Measurements from ENCODE around the gene NUDT3.

The NUDT3 gene

DNA sequence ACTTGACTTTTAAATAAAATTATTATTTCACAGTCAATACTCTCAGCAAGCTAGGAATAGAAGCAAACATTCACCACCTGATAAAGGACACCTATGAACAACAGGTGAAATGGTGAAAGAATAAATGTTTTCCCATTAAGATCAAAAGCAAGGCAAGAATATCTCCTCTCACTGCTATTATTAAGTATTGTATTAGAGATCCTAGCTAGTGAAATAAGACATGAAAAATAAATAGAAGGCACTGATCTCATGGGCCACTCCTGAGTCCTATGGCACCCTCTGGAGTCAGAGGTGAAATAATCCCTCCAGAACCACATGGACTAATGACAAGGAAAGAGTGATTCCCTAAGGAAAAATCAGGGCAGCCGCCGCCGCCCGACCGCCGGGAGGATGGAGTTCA lies 4.0 kb upstream of the NUDT3 start:
- no peak for FAIRE-seq
- DNase-seq (ENCODE audit: insufficient read length, low spot score) = no peak
- no peak for TF ChIP-seq TAF1 (IDR thresholded peaks at IDR 0.05; ENCODE audit: low read depth, low read length)
- TF ChIP-seq PAX5 (IDR thresholded peaks at IDR 0.05; ENCODE audit: insufficient read depth, low read length, severe bottlenecking) = no peak
- no peak for TF ChIP-seq POLR2A (IDR thresholded peaks at IDR 0.05; ENCODE audit: low read depth, low read length)
- no peak for TF ChIP-seq SPI1 (IDR thresholded peaks at IDR 0.05; ENCODE audit: low read depth, low read length)
- no peak for TF ChIP-seq POU2F2 (IDR thresholded peaks at IDR 0.05; ENCODE audit: low read depth, low read length)
- no peak for TF ChIP-seq POLR2AphosphoS5 (IDR thresholded peaks at IDR 0.05; ENCODE audit: low read depth, low read length)

DNA sequence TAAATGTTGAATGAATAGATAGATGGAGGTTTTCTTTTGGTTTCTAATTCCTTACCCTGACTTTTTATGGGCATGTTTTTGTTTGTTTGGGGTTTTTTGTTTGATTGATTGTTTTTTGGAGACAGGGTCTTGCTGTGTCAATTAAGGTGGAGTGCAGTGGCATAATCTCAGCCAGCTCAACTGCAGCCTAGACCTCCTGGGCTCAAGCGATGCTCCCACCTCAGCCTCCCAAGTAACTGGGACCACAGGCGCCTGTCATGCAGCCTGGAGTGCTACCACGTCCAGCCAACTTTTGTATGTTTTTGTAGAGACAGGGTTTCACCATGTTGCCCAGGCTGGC lies 1.5 kb upstream of the NUDT3 start:
- DNase-seq (ENCODE audit: insufficient read length, low spot score) = no peak
- FAIRE-seq = no peak
- no peak for TF ChIP-seq SPI1 (IDR thresholded peaks at IDR 0.05; ENCODE audit: low read depth, low read length)
- no peak for TF ChIP-seq TAF1 (IDR thresholded peaks at IDR 0.05; ENCODE audit: low read depth, low read length)

DNA sequence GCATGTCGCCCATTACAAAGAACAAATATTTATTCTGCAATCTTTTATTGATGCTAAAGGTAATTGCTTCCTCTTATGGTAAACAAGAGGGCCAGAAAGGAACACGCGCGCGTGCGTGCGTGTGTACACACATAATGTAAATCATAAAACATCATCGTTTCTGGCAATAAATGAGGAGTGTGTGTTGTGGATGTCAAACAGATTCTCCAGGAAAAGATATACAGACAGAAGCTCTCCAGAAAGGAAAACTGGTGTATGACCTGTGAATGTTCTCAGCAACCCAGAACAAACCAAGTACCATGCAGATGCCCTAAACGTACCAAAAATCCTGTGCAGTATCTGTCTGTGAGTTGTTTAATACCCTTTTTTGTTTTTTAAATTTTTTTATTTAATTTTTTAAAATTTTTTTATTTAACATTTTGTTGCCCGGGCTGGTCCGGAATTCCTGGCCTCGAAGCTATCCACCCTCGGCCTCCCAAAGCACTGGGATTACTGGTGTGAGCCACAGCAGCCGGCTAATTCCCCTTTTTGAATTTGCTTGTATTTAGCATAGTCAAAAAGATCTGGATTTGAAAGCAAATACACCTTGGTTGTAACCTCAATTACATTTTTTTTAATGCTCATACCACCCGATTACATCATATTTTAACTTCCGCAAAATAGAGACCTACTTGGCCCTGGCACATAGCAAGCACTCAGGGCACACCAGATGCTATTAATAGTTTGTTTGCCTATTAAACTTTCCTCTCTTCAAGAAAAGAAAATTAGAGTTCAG lies 909 bp upstream of the NUDT3 start:
- no peak for DNase-seq (ENCODE audit: insufficient read length, low spot score)

DNA sequence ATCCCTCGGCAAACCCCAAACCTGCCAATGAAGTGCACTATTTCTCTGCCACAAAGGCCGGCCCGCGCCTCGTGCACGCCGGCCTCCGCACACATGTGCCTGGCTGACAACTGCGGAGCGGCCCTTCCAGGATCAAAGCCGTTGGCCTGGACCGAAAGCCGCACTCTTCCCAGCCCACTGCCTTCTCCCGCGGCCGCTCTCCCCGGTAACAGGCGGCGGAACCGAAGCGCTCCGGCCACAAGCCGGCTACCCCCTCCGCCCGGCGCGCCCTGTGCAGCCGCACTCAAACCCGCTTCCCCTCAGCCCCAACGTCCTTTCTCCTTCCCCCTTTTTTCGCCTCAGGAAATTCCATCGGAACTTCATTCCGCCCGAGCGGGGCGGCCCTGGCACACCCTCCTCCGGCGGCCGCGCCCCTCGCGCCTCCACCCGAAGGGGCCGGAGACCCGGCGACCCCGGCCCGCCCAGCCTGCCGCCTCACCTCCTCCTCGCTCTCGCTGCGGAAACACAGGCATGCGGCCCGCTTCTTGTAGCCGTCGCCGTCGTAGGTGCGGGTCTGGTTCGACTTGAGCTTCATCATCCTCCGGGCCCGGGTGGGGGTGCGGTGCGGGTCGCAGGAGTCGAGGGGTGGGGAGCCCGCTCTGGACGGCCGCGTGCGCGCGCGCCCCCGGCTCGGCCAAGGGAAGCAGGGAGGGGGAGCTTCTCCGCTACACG lies 528 bp downstream of the NUDT3 start:
- DNase-seq (ENCODE audit: insufficient read length, low spot score) (peak; percentile 30), FAIRE-seq (peak; percentile 54)
- no peak for TF ChIP-seq PAX5 (IDR thresholded peaks at IDR 0.05; ENCODE audit: insufficient read depth, low read length, severe bottlenecking)
- 0 out of 2 replicates have a peak, but pooled peaks have one; percentile 24 for TF ChIP-seq POLR2A (IDR thresholded peaks at IDR 0.05; ENCODE audit: low read depth, low read length)
- no peak; the same call in 1 of the 2 replicates for TF ChIP-seq POLR2AphosphoS5 (IDR thresholded peaks at IDR 0.05; ENCODE audit: low read depth, low read length)
- 0 out of 2 replicates have a peak, but pooled peaks have one; percentile 21 for TF ChIP-seq TAF1 (IDR thresholded peaks at IDR 0.05; ENCODE audit: low read depth, low read length)
- no peak for TF ChIP-seq POU2F2 (IDR thresholded peaks at IDR 0.05; ENCODE audit: low read depth, low read length)
- TF ChIP-seq SPI1 (IDR thresholded peaks at IDR 0.05; ENCODE audit: low read depth, low read length) = no peak

More for the DNA sequence above, 909 bp upstream of the NUDT3 start:
- no peak for FAIRE-seq
- TF ChIP-seq TAF1 (IDR thresholded peaks at IDR 0.05; ENCODE audit: low read depth, low read length) (no peak), POLR2A (IDR thresholded peaks at IDR 0.05; ENCODE audit: low read depth, low read length) (no peak), POLR2AphosphoS5 (IDR thresholded peaks at IDR 0.05; ENCODE audit: low read depth, low read length) (no peak), SPI1 (IDR thresholded peaks at IDR 0.05; ENCODE audit: low read depth, low read length) (no peak), PAX5 (IDR thresholded peaks at IDR 0.05; ENCODE audit: insufficient read depth, low read length, severe bottlenecking) (no peak), POU2F2 (IDR thresholded peaks at IDR 0.05; ENCODE audit: low read depth, low read length) (no peak)

DNA sequence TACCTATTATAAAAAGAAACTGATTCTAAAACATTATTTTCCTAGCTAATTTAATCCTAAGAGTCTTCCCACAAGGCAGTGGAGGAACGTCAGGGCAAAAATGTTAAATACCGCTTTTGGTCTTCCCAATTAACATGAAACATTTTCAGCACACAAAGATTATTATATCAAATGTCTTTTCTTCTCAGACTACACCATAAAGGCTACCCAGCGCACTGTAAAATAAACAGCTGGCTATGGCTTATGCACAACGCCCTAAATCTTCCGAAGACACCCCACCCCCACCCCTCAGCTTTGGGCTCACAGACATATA lies 1.0 kb downstream of the NUDT3 start:
- FAIRE-seq = no peak
- no peak for DNase-seq (ENCODE audit: insufficient read length, low spot score)
- TF ChIP-seq POLR2A (IDR thresholded peaks at IDR 0.05; ENCODE audit: low read depth, low read length) (no peak), POLR2AphosphoS5 (IDR thresholded peaks at IDR 0.05; ENCODE audit: low read depth, low read length) (no peak), PAX5 (IDR thresholded peaks at IDR 0.05; ENCODE audit: insufficient read depth, low read length, severe bottlenecking) (no peak), SPI1 (IDR thresholded peaks at IDR 0.05; ENCODE audit: low read depth, low read length) (no peak), POU2F2 (IDR thresholded peaks at IDR 0.05; ENCODE audit: low read depth, low read length) (no peak), TAF1 (IDR thresholded peaks at IDR 0.05; ENCODE audit: low read depth, low read length) (no peak)

DNA sequence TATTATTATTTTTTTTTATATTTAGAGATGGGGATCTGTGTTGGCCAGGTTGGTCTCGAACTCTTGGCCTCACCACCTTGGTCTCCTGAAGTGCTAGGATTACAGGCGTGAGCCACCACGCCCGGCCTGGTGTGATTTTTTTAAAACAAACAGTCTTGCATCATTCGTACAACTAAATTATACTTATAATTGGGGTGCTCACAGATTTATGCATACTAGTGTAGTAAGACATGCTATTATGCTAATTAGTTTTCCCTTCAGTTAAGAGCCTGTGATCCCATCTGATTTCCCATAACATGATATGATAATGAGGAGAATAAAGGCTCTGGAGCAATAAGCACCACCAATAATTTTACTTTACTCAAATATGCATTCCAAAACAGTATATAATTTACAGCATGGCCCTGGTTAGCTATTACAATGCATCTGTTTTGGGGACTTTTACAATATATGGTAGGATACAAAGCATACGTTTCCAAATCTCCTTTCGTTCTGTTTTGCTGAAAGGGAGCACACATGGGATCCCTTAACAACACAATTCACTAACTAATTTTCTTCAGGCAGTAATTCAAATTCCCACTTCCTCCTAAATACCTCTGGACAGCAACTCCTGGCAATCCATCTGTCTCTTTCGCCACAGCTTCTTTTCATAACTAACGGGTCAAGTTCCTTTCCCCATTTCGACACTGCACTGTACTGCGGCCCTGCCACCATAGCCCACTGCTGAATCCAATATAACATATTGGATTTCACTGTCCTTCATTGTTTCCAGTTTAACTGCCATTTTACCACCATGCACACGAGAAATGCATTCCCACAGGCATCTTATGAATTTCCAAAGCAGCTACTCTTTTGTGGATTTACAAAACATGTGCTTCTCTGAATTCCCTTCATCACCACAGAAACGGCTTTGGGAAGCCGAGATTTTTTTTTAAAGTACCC lies 1.7 kb downstream of the NUDT3 start:
- TF ChIP-seq PAX5 (IDR thresholded peaks at IDR 0.05; ENCODE audit: insufficient read depth, low read length, severe bottlenecking) (no peak), SPI1 (IDR thresholded peaks at IDR 0.05; ENCODE audit: low read depth, low read length) (0 out of 2 replicates have a peak, but pooled peaks have one; percentile 21)
- DNase-seq (ENCODE audit: insufficient read length, low spot score) (no peak), FAIRE-seq (peak; percentile 20)

DNA sequence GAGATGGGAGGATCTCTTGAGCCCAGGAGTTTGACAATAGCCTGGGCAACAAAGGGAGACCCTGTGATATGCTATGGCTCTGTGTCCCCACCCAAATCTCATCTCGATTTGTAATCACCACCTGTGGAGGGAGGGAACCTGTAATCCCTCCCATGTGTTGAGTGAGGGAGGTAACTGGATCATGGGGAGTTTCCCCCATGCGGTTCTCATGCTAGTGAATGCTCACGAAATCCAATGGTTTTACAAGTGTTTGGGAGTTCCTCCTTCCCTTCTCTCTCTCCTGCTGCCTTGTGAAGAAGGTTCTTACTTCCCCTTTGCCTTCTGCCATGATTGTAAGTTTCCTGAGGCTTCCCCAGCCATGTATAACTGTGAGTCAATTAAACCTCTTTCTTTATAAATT lies 3.4 kb downstream of the NUDT3 start:
- no peak for DNase-seq (ENCODE audit: insufficient read length, low spot score)
- FAIRE-seq = no peak
- TF ChIP-seq SPI1 (IDR thresholded peaks at IDR 0.05; ENCODE audit: low read depth, low read length) = no peak
- no peak for TF ChIP-seq POU2F2 (IDR thresholded peaks at IDR 0.05; ENCODE audit: low read depth, low read length)
- TF ChIP-seq POLR2A (IDR thresholded peaks at IDR 0.05; ENCODE audit: low read depth, low read length) = no peak
- no peak for TF ChIP-seq PAX5 (IDR thresholded peaks at IDR 0.05; ENCODE audit: insufficient read depth, low read length, severe bottlenecking)
- no peak for TF ChIP-seq POLR2AphosphoS5 (IDR thresholded peaks at IDR 0.05; ENCODE audit: low read depth, low read length)
- TF ChIP-seq TAF1 (IDR thresholded peaks at IDR 0.05; ENCODE audit: low read depth, low read length) = no peak

DNA sequence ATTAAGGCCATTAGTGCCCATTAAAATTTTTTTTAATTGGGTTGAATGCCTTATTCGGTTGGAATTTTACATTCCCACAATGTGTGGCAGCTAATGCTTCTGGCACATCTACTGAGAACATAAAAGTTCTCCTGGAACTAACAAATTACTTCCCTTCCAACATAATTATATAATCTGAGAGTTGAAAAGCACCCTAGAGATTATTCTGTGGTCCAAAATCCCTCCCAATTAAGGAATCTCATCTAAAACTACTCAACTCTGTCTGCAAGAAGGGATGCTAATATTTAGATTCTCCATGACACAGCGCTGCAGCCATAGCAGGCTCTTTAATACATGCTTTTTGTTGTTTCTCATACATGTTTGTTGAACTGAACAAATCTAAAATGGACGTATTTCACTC lies 4.0 kb downstream of the NUDT3 start:
- TF ChIP-seq SPI1 (IDR thresholded peaks at IDR 0.05; ENCODE audit: low read depth, low read length) (no peak), POU2F2 (IDR thresholded peaks at IDR 0.05; ENCODE audit: low read depth, low read length) (no peak), POLR2AphosphoS5 (IDR thresholded peaks at IDR 0.05; ENCODE audit: low read depth, low read length) (no peak), TAF1 (IDR thresholded peaks at IDR 0.05; ENCODE audit: low read depth, low read length) (no peak), POLR2A (IDR thresholded peaks at IDR 0.05; ENCODE audit: low read depth, low read length) (no peak), PAX5 (IDR thresholded peaks at IDR 0.05; ENCODE audit: insufficient read depth, low read length, severe bottlenecking) (no peak)
- DNase-seq (ENCODE audit: insufficient read length, low spot score) (no peak), FAIRE-seq (no peak)
